NK-92 treated with Interleukin-12 subunit alpha and Interleukin-12 subunit beta, amount 100 ng/mL, for 24 hours (cell line): Measurements from ENCODE around the gene C11orf87.

Source experiments
- DNase-seq: peaks from one replicate; lab custom pipeline; 2025; lab: John Stamatoyannopoulos, UW

C11orf87 gene

DNA sequence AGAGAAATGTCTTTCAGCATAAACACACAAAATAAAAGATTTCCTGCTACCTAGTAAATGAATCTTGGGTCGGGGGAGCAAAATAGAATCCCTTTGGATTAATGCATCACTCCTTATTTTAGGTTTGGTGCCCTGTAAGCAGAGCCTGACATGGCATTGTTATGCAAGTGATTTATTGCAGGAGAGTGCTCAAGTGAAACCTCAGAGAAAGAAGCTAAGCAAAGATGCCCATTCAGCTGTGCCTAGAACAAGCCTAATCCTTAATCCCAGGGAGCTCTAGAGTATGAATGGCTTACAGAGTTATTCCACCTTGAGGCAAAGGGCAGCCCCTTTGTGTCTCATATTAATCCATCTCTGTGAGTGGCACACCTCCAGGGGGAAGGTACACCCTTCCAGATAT is 21.1 kb downstream of the C11orf87 start:
- DNase-seq = no peak

DNA sequence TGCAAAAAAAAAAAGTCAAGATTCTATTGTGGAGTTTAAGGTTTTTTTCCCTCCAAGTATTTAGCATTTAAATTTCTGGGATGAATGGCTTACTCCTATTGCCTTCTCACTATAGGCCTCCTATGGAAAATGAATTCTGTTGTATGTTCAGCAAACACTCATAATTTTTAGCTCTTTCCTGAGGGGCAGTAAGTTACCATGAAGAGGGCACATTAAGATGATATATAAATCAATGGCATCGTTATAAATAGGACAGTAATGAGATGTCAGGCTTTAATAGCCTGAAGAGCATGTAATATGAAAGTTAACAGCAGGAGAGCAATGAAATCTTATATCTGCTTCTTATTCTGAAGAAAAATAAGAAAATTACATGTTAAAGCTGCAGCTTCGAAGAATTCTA is 32.9 kb downstream of the C11orf87 start:
- no peak for DNase-seq
